A549 (cell line): ENCODE results near the gene SH3GL2. TPM values are rescaled to one million over a fixed set of nuclear protein-coding genes. Genes with fewer than 3 reads are reported as not detected.

ENCODE experiments used
- ATAC-seq, 2 experiments: fragments of 200-7000 bp in 1 of 2; fragments of >200 bp in 1 of 2; cut with Nextera tagmentation in 1 of 2; cut with Tn5 transposase in 1 of 2; 3 replicates each; pipeline versions ENCODE4 v1.8.0 to v1.9.1; 2018 to 2020; ENCODE audit warnings: mild to moderate bottlenecking in 1 of 2, moderate library complexity in 1 of 2
- CTCF ChIA-PET: fragments of 300-600 bp; sonication (Branson Sonifier 250); formaldehyde crosslinking; extraction: SDS; loops from one replicate; lab custom pipeline; 2021; ENCODE audit warnings: antibody characterized with exemption, inconsistent platforms; lab: Yijun Ruan, JAX
- POLR2A ChIA-PET: fragments of 350-600 bp; formaldehyde crosslinking; extraction: SDS; loops from one replicate; lab custom pipeline; 2021; ENCODE audit warnings: antibody characterized with exemption, inconsistent platforms; lab: Yijun Ruan, JAX
- DNase-seq, 2 experiments: peaks; one replicate each; pipeline versions ENCODE4 v3.0.0 to v3.0.0-alpha.2; 2011 to 2016; ENCODE audit warnings: low read depth in 1 of 2, low spot score in 1 of 2
- FAIRE-seq: peaks from 2 replicates; lab custom pipeline; 2011; peaks lifted over from hg19 to GRCh38; lab: Jason Lieb, UNC
- H3K27ac ChIP-seq, 2 experiments: fragments of >200 bp; sonication (Bioruptor Twin); formaldehyde crosslinking; 3 replicates each; pipeline ENCODE4 v1.5.1; 2016 to 2017
- H3K4me1 ChIP-seq: fragments of >200 bp; sonication (Bioruptor Twin); formaldehyde crosslinking; 3 replicates; pipeline ENCODE4 v1.6.1; 2016
- H3K4me2 ChIP-seq: fragments of >200 bp; sonication (Bioruptor Twin); formaldehyde crosslinking; 3 replicates; pipeline ENCODE4 v1.6.1; 2016
- H3K4me3 ChIP-seq: fragments of >200 bp; sonication (Bioruptor Twin); formaldehyde crosslinking; 3 replicates; pipeline ENCODE4 v1.5.1; 2016
- H3K9me3 ChIP-seq: fragments of >200 bp; sonication (Bioruptor Twin); formaldehyde crosslinking; 3 replicates; pipeline ENCODE4 v1.6.1; 2016
- BHLHE40 ChIP-seq: IDR thresholded peaks from 2 replicates; pipeline ENCODE4 v1.6.1; 2012; ENCODE audit warnings: low read depth, low read length, inconsistent platforms
- CBX8 ChIP-seq: fragments of 200-600 bp; sonication (generic); IDR thresholded peaks from 2 replicates; pipeline ENCODE4 v1.6.1; 2016
- CHD4 ChIP-seq: fragments of 200-600 bp; sonication (generic); IDR thresholded peaks from 2 replicates; pipeline ENCODE4 v1.6.1; 2016; ENCODE audit warnings: antibody characterized with exemption, mild to moderate bottlenecking, borderline replicate concordance
- EHMT2 ChIP-seq: fragments of 200-600 bp; sonication (generic); IDR thresholded peaks from 2 replicates; pipeline ENCODE4 v1.6.1; 2016; ENCODE audit warnings: antibody characterized with exemption, low read depth, mild to moderate bottlenecking, moderate library complexity
- FOSL2 ChIP-seq, 2 experiments: fragments of 450-650 bp in 1 of 2; fragments of >200 bp in 1 of 2; sonication (Bioruptor Twin) in 1 of 2; formaldehyde crosslinking; IDR thresholded peaks; 2 replicates each; pipeline versions ENCODE4 v1.5.0 to v1.6.1; 2016 to 2020; ENCODE audit warnings: mild to moderate bottlenecking in 1 of 2, moderate library complexity in 1 of 2
- HEYL ChIP-seq: fragments of 250-450 bp; sonication (Bioruptor Pico); IDR thresholded peaks from 2 replicates; pipeline ENCODE4 v1.8.0; 2021; ENCODE audit warnings: mild to moderate bottlenecking, moderate library complexity
- HOXB13 ChIP-seq: fragments of 250-450 bp; sonication (Bioruptor Pico); IDR thresholded peaks from 2 replicates; pipeline ENCODE4 v1.5.0; 2020; ENCODE audit warnings: low read depth, mild to moderate bottlenecking, moderate library complexity
- POLR2A ChIP-seq: IDR thresholded peaks from 2 replicates; pipeline ENCODE4 v1.6.1; 2012; ENCODE audit warnings: mild to moderate bottlenecking, low read length
- RFX5 ChIP-seq: fragments of 450-650 bp; IDR thresholded peaks from 2 replicates; pipeline ENCODE4 v1.7.1; 2014; ENCODE audit warnings: antibody characterized with exemption, mild to moderate bottlenecking, moderate library complexity
- ZC3H11A ChIP-seq: fragments of 450-650 bp; IDR thresholded peaks from 2 replicates; pipeline ENCODE4 v1.6.1; 2014; ENCODE audit warnings: antibody characterized with exemption, mild to moderate bottlenecking
- ZNF302 ChIP-seq: fragments of 250-450 bp; sonication (Bioruptor Pico); IDR thresholded peaks from 2 replicates; pipeline ENCODE4 v1.9.0; 2021; ENCODE audit warnings: inconsistent platforms, mild to moderate bottlenecking, moderate library complexity
- WGBS: methylation state at CpG from one replicate; pipeline ENCODE4 v1.1.6; 2017; ENCODE audit errors: missing lambda C conversion rate; 5-methylcytosine and 5-hydroxymethylcytosine counted together
- polyA plus RNA-seq, 4 experiments: library from polyadenylated mRNA; depleted of rRNA in 3 of 4; stranded (reverse); fragments of >200 nt; fragmentation: RNase III in 1 of 4; extraction: RNeasy Plus Mini Kit Qiagen cat#74134 plus additional on column Dnase treatment in 1 of 4; gene quantifications; 2 replicates in 3 of 4; 3 replicates in 1 of 4; pipeline ENCODE4 v1.2.3, GENCODE V29; 2011 to 2017
- TF ChIP-seq, protein P1 (sequence below): fragments of >200 bp; sonication (Bioruptor Twin); formaldehyde crosslinking; IDR thresholded peaks from 3 replicates; pipeline ENCODE4 v1.5.1; 2016
- TF ChIP-seq, protein P2 (sequence below): fragments of 450-650 bp; IDR thresholded peaks from 2 replicates; pipeline ENCODE4 v1.6.1; 2014; ENCODE audit warnings: antibody characterized with exemption
- TF ChIP-seq, protein P3 (sequence below): IDR thresholded peaks from 2 replicates; pipeline ENCODE4 v1.6.1; 2012; ENCODE audit warnings: low read depth, borderline replicate concordance

The SH3GL2 gene
- polyA plus RNA-seq, 2 of the 4 experiments (the other 2 are of a cell fraction): 0.03 TPM

DNA sequence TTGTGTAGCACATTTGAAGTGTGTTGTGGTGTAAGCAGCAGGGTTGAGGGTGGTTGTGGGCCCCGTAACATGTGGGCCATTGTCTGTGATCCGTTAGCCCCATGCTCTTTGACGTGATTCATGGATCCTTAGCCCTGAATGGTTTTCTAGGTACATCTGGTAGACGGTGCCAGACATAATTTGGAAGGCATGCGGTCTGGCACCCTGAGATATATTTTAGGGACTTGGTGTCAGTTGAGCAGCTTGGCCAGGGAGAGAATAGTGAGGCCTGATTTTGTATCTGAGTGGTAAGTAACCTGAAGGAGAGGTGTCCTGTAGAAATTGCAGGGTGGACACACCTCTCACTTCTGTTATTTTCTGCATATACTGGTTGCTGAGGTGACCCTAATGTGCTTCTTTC, 10.9 kb downstream of the SH3GL2 start:
- Histone ChIP-seq H3K4me3 (no peak overlapping the region), H3K9me3 (no peaks in the 10 kb centered on the region), H3K27ac (no peak overlapping the region), H3K4me1 (no peaks in the 10 kb centered on the region), H3K4me2 (no peak overlapping the region)
- FAIRE-seq (no peak), DNase-seq (no peak), ATAC-seq (no peak)
- ChIA-PET POLR2A (no interaction called here), CTCF (interaction anchor here (0.9 kb wide), 1 partner anchor 665 kb away, joined by 6 read pairs; no protein-coding TSS in a partner anchor)
- TF ChIP-seq HEYL (CRISPR knock-in tag) (no peak), FOSL2 (IDR thresholded peaks at IDR 0.05) (no peak), FOSL2 (CRISPR knock-in tag; IDR thresholded peaks at IDR 0.05) (no peak)
- 25% methylated on average over 5 of the region's 5 CpGs for WGBS

DNA sequence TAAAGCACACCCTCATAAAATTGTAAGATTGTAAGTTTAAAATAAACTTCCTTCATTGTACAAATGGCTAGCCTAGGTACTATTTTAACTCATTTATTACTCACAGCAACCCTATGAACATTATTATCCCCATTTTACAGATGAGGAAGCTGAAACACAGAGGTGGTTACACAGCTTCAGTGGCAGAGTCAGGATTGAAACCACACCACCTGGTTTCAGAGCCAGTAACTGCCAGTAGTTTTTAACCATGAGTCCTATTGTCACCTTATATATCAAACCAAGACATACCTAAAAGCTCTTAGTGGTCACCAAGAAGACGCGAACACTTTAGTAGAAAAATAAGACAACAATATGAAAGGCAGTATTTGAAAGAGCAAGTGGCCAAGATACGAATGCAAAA, 16.1 kb downstream of the SH3GL2 start:
- no peak overlapping the region for H3K4me2 ChIP-seq
- 62% methylated on average over 3 of the region's 3 CpGs for WGBS
- ATAC-seq: no peak

DNA sequence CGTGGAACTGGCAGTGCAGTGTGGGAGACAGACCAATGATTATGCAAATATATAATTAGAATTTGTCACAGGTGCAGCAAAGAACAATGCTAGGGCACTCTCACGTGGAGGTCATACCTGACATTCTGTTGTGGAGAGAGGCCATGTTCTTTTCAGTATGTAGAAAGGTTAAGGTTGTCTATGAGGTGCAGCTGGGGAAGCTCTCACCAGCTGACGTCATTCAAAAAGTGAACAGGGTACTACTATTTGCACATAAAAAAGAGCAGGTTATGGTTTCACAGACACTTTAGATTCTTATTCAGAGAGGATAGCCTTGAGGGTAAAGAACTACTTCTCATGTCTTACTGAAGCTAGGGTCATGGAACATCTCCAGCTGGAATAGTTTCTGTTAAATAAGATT, 19.1 kb downstream of the SH3GL2 start:
- ATAC-seq (no peak), DNase-seq (no peak), FAIRE-seq (no peak)
- no peaks in the 10 kb centered on the region for H3K9me3 ChIP-seq
- H3K4me2 ChIP-seq: no peak overlapping the region
- WGBS: 28% methylated on average over 3 of the region's 3 CpGs
- no peaks in the 10 kb centered on the region for H3K4me1 ChIP-seq
- TF ChIP-seq RFX5: no peak
- TF ChIP-seq ZNF302 (CRISPR knock-in tag): no peak
- ChIA-PET CTCF (interaction anchor here (0.7 kb wide), 2 partner anchors 450 to 1855 kb away, joined by 4 read pairs; no protein-coding TSS in a partner anchor), POLR2A (no interaction called here)
- H3K4me3 ChIP-seq: no peak overlapping the region
- no peak overlapping the region for H3K27ac ChIP-seq

More for the DNA sequence above, 16.1 kb downstream of the SH3GL2 start:
- no peak for FAIRE-seq
- H3K27ac ChIP-seq: no peak overlapping the region
- no peaks in the 10 kb centered on the region for H3K4me1 ChIP-seq
- TF ChIP-seq EHMT2 (no peak), CHD4 (no peak), CBX8 (no peak), HOXB13 (CRISPR knock-in tag) (no peak)
- TF ChIP-seq, protein P1, sequence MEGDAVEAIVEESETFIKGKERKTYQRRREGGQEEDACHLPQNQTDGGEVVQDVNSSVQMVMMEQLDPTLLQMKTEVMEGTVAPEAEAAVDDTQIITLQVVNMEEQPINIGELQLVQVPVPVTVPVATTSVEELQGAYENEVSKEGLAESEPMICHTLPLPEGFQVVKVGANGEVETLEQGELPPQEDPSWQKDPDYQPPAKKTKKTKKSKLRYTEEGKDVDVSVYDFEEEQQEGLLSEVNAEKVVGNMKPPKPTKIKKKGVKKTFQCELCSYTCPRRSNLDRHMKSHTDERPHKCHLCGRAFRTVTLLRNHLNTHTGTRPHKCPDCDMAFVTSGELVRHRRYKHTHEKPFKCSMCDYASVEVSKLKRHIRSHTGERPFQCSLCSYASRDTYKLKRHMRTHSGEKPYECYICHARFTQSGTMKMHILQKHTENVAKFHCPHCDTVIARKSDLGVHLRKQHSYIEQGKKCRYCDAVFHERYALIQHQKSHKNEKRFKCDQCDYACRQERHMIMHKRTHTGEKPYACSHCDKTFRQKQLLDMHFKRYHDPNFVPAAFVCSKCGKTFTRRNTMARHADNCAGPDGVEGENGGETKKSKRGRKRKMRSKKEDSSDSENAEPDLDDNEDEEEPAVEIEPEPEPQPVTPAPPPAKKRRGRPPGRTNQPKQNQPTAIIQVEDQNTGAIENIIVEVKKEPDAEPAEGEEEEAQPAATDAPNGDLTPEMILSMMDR: no peak
- TF ChIP-seq, all 56 proteins: peak for 0
- no peak for DNase-seq
- no peak overlapping the region for H3K4me3 ChIP-seq
- CTCF ChIA-PET: no interaction called here
- POLR2A ChIA-PET: no interaction called here
- H3K9me3 ChIP-seq: no peaks in the 10 kb centered on the region

DNA sequence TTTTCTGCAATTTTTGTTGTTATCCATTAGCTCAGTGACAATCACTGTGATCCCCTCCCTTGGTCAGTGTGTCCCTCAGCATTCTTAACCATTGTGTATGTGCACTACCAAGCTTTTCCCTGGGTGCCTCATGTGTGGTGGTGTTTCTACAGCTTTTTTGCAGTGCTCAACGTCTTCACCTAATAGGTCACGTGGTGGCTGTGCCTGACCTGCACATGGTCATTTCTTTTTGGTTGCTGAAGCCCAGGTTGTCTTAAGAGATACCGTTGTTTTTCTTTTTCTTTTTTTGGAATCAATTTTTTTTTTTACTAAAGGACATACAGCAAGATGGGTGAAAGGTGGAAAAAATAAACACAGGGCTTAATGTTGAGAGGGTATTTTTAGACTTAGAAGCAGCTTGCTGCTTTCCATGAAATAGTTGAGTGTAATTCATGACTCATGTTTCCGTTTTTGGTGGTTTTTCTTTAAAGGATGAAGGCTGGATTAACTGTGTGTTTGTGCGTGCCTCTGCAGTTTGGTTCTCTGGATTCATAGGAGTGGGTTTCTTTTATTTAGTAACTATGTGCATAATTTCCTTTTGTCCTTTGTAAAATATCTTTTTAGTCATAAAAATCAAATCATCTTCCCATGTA, 22.2 kb downstream of the SH3GL2 start:
- no peak for TF ChIP-seq POLR2A
- TF ChIP-seq ZC3H11A: no peak
- TF ChIP-seq, protein P1: no peak
- no peak for TF ChIP-seq CHD4
- TF ChIP-seq, protein P2, sequence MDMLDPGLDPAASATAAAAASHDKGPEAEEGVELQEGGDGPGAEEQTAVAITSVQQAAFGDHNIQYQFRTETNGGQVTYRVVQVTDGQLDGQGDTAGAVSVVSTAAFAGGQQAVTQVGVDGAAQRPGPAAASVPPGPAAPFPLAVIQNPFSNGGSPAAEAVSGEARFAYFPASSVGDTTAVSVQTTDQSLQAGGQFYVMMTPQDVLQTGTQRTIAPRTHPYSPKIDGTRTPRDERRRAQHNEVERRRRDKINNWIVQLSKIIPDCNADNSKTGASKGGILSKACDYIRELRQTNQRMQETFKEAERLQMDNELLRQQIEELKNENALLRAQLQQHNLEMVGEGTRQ: no peak
- TF ChIP-seq, protein P3, sequence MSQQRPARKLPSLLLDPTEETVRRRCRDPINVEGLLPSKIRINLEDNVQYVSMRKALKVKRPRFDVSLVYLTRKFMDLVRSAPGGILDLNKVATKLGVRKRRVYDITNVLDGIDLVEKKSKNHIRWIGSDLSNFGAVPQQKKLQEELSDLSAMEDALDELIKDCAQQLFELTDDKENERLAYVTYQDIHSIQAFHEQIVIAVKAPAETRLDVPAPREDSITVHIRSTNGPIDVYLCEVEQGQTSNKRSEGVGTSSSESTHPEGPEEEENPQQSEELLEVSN: no peak
- TF ChIP-seq BHLHE40: no peak
- ATAC-seq: no peak
- DNase-seq: no peak
- Histone ChIP-seq H3K27ac (no peak overlapping the region), H3K4me1 (no peaks in the 10 kb centered on the region), H3K4me2 (no peak overlapping the region), H3K9me3 (no peaks in the 10 kb centered on the region), H3K4me3 (no peak overlapping the region)
- no peak for FAIRE-seq
- ChIA-PET POLR2A (no interaction called here), CTCF (interaction anchor here (0.8 kb wide), 2 partner anchors 15 to 1166 kb away, joined by 3 read pairs; no protein-coding TSS in a partner anchor)
- under 1% methylated on average over 5 of the region's 5 CpGs for WGBS
